Liver (tissue), 9 donors: ENCODE data around the gene PLVAP. TPM values are rescaled to one million over a fixed set of nuclear protein-coding genes. Genes with fewer than 3 reads are reported as not detected.

Experiments used
- DNase-seq: peaks from one replicate; pipeline ENCODE4 v3.0.0-alpha.2; 2017; ENCODE audit warnings: low spot score
- H3K27ac ChIP-seq, 2 donors: one replicate each; pipeline ENCODE4 v1.7.0; 2013; ENCODE audit warnings: inconsistent platforms in 2 of 2, low read length in 2 of 2, control low read depth in 1 of 2, low read depth in 1 of 2, mild to moderate bottlenecking in 1 of 2
- H3K27me3 ChIP-seq, 4 donors: one replicate each; pipeline versions ENCODE4 v1.6.1 to v1.7.0; 2013; ENCODE audit warnings: low read length in 3 of 4, inconsistent platforms in 1 of 4, mild to moderate bottlenecking in 1 of 4, moderate library complexity in 1 of 4; ENCODE audit not compliant: control insufficient read depth in 4 of 4, insufficient read depth in 4 of 4
- H3K36me3 ChIP-seq, 4 donors: one replicate each; pipeline versions ENCODE4 v1.6.1 to v1.7.0; 2013; ENCODE audit warnings: low read length in 3 of 4, mild to moderate bottlenecking in 3 of 4, low read depth in 1 of 4, moderate library complexity in 1 of 4; ENCODE audit not compliant: control insufficient read depth in 4 of 4, insufficient read depth in 3 of 4
- H3K4me1 ChIP-seq, 4 donors: one replicate each; pipeline versions ENCODE4 v1.6.1 to v1.7.0; 2013; ENCODE audit warnings: low read length in 3 of 4, mild to moderate bottlenecking in 3 of 4, moderate library complexity in 1 of 4; ENCODE audit not compliant: control insufficient read depth in 4 of 4, insufficient read depth in 4 of 4
- H3K4me3 ChIP-seq, 3 donors: one replicate each; pipeline versions ENCODE4 v1.6.1 to v1.7.0; 2013; ENCODE audit warnings: low read length in 3 of 3, control low read depth in 1 of 3, low read depth in 1 of 3, mild to moderate bottlenecking in 1 of 3
- H3K9ac ChIP-seq, 2 donors: one replicate each; pipeline ENCODE4 v1.7.0; 2013; ENCODE audit warnings: low read length in 2 of 2, mild to moderate bottlenecking in 2 of 2, moderate library complexity in 2 of 2, control low read depth in 1 of 2, low read depth in 1 of 2
- H3K9me3 ChIP-seq, 4 donors: one replicate each; pipeline versions ENCODE4 v1.6.1 to v1.7.0; 2013; ENCODE audit warnings: low read length in 3 of 4; ENCODE audit not compliant: control insufficient read depth in 4 of 4
- ATF3 ChIP-seq: IDR thresholded peaks from 2 replicates; pipeline ENCODE4 v1.6.1; 2016; ENCODE audit warnings: antibody characterized with exemption
- CTCF ChIP-seq: fragments of 150-350 bp; IDR thresholded peaks from 2 replicates; pipeline ENCODE4 v1.5.1; 2017; ENCODE audit warnings: improper control_type of control experiment, low read depth, low read length; ENCODE audit not compliant: missing input control
- EGR1 ChIP-seq, 2 donors: IDR thresholded peaks; 2 replicates each; pipeline ENCODE4 v1.6.1; 2016 to 2018; ENCODE audit warnings: antibody characterized with exemption in 2 of 2, low read depth in 2 of 2
- FOXA1 ChIP-seq: IDR thresholded peaks from 2 replicates; pipeline ENCODE4 v1.6.1; 2016; ENCODE audit warnings: antibody characterized with exemption
- FOXA2 ChIP-seq: IDR thresholded peaks from 2 replicates; pipeline ENCODE4 v1.6.1; 2016; ENCODE audit warnings: antibody characterized with exemption
- GABPA ChIP-seq, 2 donors: IDR thresholded peaks in 1 of 2; conservative IDR thresholded peaks in 1 of 2; 2 replicates each; pipeline ENCODE4 v1.6.1; 2016; ENCODE audit warnings: antibody characterized with exemption in 2 of 2, mild to moderate bottlenecking in 1 of 2, moderate library complexity in 1 of 2
- HNF4A ChIP-seq, 2 donors: conservative IDR thresholded peaks; 2 replicates each; pipeline ENCODE4 v1.6.1; 2016; ENCODE audit warnings: antibody characterized with exemption in 2 of 2, mild to moderate bottlenecking in 2 of 2
- HNF4G ChIP-seq: IDR thresholded peaks from 2 replicates; pipeline ENCODE4 v1.6.1; 2016; ENCODE audit warnings: antibody characterized with exemption
- JUND ChIP-seq, 2 donors: IDR thresholded peaks; 2 replicates each; pipeline ENCODE4 v1.6.1; 2016; ENCODE audit warnings: antibody characterized with exemption in 2 of 2
- MAX ChIP-seq: IDR thresholded peaks from 2 replicates; pipeline ENCODE4 v1.6.1; 2016; ENCODE audit warnings: antibody characterized with exemption
- NR2F2 ChIP-seq: IDR thresholded peaks from 2 replicates; pipeline ENCODE4 v1.6.1; 2016; ENCODE audit warnings: antibody characterized with exemption
- RAD21 ChIP-seq, 2 donors: IDR thresholded peaks; 2 replicates each; pipeline ENCODE4 v1.6.1; 2016; ENCODE audit warnings: antibody characterized with exemption in 2 of 2, mild to moderate bottlenecking in 2 of 2
- RXRA ChIP-seq, 2 donors: IDR thresholded peaks; 2 replicates each; pipeline ENCODE4 v1.6.1; 2017 to 2018; ENCODE audit warnings: antibody characterized with exemption in 2 of 2, mild to moderate bottlenecking in 1 of 2
- YY1 ChIP-seq: IDR thresholded peaks from 2 replicates; pipeline ENCODE4 v1.6.1; 2016; ENCODE audit warnings: antibody characterized with exemption, mild to moderate bottlenecking
- WGBS: extraction: QIAGEN DNeasy Blood & Tissue Kit; methylation state at CpG from one replicate; pipeline ENCODE4 v1.1.7; 2013; 5-methylcytosine and 5-hydroxymethylcytosine counted together
- polyA plus RNA-seq, 2 donors: library from polyadenylated mRNA; stranded (reverse) in 1 of 2; unstranded in 1 of 2; fragments of 200-250 nt in 1 of 2; fragments of >200 nt in 1 of 2; fragmentation: Nextera tagmentation in 1 of 2; extraction: Ambion mirVana in 1 of 2; gene quantifications; one replicate each; pipeline versions ENCODE4 v1.2.1 to v1.2.3, GENCODE V29; 2013 to 2015
- total RNA-seq, 2 donors: library from RNA; depleted of rRNA; stranded (reverse); fragments of >200 nt; gene quantifications; one replicate each; pipeline ENCODE4 v1.2.3, GENCODE V29; 2014
- donor health status: healthy.
- donor health status: healthy.
- donor health status: healthy.
- donor health status: healthy.
- donor health status: healthy.

PLVAP gene
- total and polyA plus RNA-seq, 4 donors: 4.2 to 11.8 (median 8.6) TPM

- DNase-seq: no peak
- TF ChIP-seq HNF4G (no peak), YY1 (no peak), ATF3 (no peak), HNF4A (conservative IDR thresholded peaks at IDR 0.05) (no peak), FOXA2 (no peak), MAX (no peak), JUND (IDR thresholded peaks at IDR 0.05) (no peak), GABPA (IDR thresholded peaks at IDR 0.05 in 1 of 2, conservative IDR thresholded peaks at IDR 0.05 in 1 of 2) (no peak), NR2F2 (no peak), FOXA1 (no peak), RAD21 (IDR thresholded peaks at IDR 0.05) (no peak), EGR1 (IDR thresholded peaks at IDR 0.05; ENCODE audit: low read depth in 2 of 2) (no peak), CTCF (no peak), RXRA (IDR thresholded peaks at IDR 0.05) (no peak)
- Histone ChIP-seq H3K9me3 (no peaks in the 10 kb centered on the region), H3K9ac (no peak overlapping the region), H3K27ac (no peak overlapping the region), H3K4me1 (peaks cover 12 to 42% (median 29%) of the 10 kb centered on the region in 4 donors), H3K27me3 (no peaks in the 10 kb centered on the region), H3K36me3 (no peaks in the 10 kb centered on the region), H3K4me3 (peak overlapping the region in 1 of 3 donors; percentile 94)
- 96% methylated on average over 30 of the region's 30 CpGs for WGBS
Measured at GRCh38 chr19:17338433-17339078, 38.6 kb downstream of the PLVAP start.

GRCh38 chr19:17337675-17338432, 39.3 kb downstream of the PLVAP start:
- WGBS: 15% methylated on average over 50 of the region's 50 CpGs
- DNase-seq: peak; percentile 62
- Histone ChIP-seq H3K4me1 (peaks cover 12 to 42% (median 29%) of the 10 kb centered on the region in 4 donors), H3K9ac (peak overlapping the region; percentile 23 to 75), H3K36me3 (no peaks in the 10 kb centered on the region), H3K27ac (peak overlapping the region; percentile 50 to 91), H3K27me3 (no peaks in the 10 kb centered on the region), H3K4me3 (peak overlapping the region; percentile 59 to 98 (median 94)), H3K9me3 (no peaks in the 10 kb centered on the region)
- TF ChIP-seq RAD21 (IDR thresholded peaks at IDR 0.05): no peak
- TF ChIP-seq ATF3: no peak
- TF ChIP-seq HNF4A (conservative IDR thresholded peaks at IDR 0.05): no peak
